ENCODE results near the gene COPS2. TPM values are rescaled to one million over a fixed set of nuclear protein-coding genes. Genes with fewer than 3 reads are reported as not detected.

COPS2 gene
- total RNA-seq, 4 donors from 2014 or later, result 59.1 to 181 (median 102) TPM

DNA sequence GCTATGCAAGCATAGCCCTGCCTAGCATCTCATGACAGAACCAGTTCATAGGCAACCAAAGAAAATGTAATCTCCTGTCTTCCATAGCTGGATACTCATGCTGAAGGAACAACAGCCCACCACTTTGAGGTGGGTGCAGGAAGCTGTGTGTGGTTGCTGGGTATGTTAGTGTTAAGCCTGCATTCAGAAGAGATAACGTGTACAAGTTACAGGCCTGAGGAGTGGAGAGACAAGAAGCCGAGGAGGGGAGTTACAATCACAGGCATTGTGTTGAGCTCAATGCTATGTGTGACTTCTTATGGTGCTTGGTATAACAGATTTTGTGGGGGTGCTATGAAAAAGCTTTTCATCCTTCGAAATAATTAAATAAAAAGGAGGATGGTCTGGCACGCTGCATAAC, 66.4 kb downstream of the COPS2 start:
- intact Hi-C loops (cut with DNase I; ENCODE audit: low total_unique reads), result no loop called here
- no peak overlapping the region for H3K4me3 ChIP-seq
- DNase-seq, result no peak
- no peaks in the 10 kb centered on the region for H3K4me1 ChIP-seq
- no peaks in the 10 kb centered on the region for H3K36me3 ChIP-seq
- TF ChIP-seq CTCF (IDR thresholded peaks at IDR 0.05) (no peak), POLR2A (IDR thresholded peaks at IDR 0.05) (no peak)
- no peaks in the 10 kb centered on the region for H3K9me3 ChIP-seq
- H3K27me3 ChIP-seq, result no peaks in the 10 kb centered on the region
- H3K27ac ChIP-seq, result no peak overlapping the region

GRCh38 chr15:49085696-49086459, 69.5 kb downstream of the COPS2 start:
- DNase-seq, result no peak
- TF ChIP-seq CTCF (IDR thresholded peaks at IDR 0.05), result no peak
- TF ChIP-seq POLR2A (IDR thresholded peaks at IDR 0.05), result no peak
- H3K4me3 ChIP-seq, result no peak overlapping the region
- H3K36me3 ChIP-seq, result no peaks in the 10 kb centered on the region
- H3K27ac ChIP-seq, result no peak overlapping the region
- H3K4me1 ChIP-seq, result no peaks in the 10 kb centered on the region
- intact Hi-C loops (cut with DNase I; ENCODE audit: low total_unique reads), result no loop called here
- H3K9me3 ChIP-seq, result no peaks in the 10 kb centered on the region
- no peaks in the 10 kb centered on the region for H3K27me3 ChIP-seq

GRCh38 chr15:49084285-49084570, 71.2 kb downstream of the COPS2 start:
- TF ChIP-seq POLR2A (IDR thresholded peaks at IDR 0.05), result no peak
- TF ChIP-seq CTCF (IDR thresholded peaks at IDR 0.05), result no peak
- H3K36me3 ChIP-seq, result no peaks in the 10 kb centered on the region
- no peaks in the 10 kb centered on the region for H3K9me3 ChIP-seq
- H3K27me3 ChIP-seq, result no peaks in the 10 kb centered on the region
- DNase-seq, result no peak
- no peaks in the 10 kb centered on the region for H3K4me1 ChIP-seq
- intact Hi-C loops (cut with DNase I; ENCODE audit: low total_unique reads), result no loop called here
- no peak overlapping the region for H3K27ac ChIP-seq
- no peak overlapping the region for H3K4me3 ChIP-seq

- no peak for DNase-seq
- H3K27me3 ChIP-seq, result no peaks in the 10 kb centered on the region
- H3K36me3 ChIP-seq, result no peaks in the 10 kb centered on the region
- TF ChIP-seq CTCF (IDR thresholded peaks at IDR 0.05), result no peak
- no peak for TF ChIP-seq POLR2A (IDR thresholded peaks at IDR 0.05)
- no peak overlapping the region for H3K27ac ChIP-seq
- H3K4me3 ChIP-seq, result no peak overlapping the region
- intact Hi-C loops (cut with DNase I; ENCODE audit: low total_unique reads), result no loop called here
- no peaks in the 10 kb centered on the region for H3K9me3 ChIP-seq
- H3K4me1 ChIP-seq, result no peaks in the 10 kb centered on the region
Observed at GRCh38 chr15:49083401-49084284, 71.8 kb downstream of the COPS2 start.

- Histone ChIP-seq H3K4me1 (no peaks in the 10 kb centered on the region), H3K4me3 (no peak overlapping the region), H3K27me3 (no peaks in the 10 kb centered on the region), H3K36me3 (no peaks in the 10 kb centered on the region), H3K9me3 (no peaks in the 10 kb centered on the region), H3K27ac (no peak overlapping the region)
- no peak for DNase-seq
- no peak for TF ChIP-seq POLR2A (IDR thresholded peaks at IDR 0.05)
- no peak for TF ChIP-seq CTCF (IDR thresholded peaks at IDR 0.05)
- intact Hi-C loops (cut with DNase I; ENCODE audit: low total_unique reads), result no loop called here
Observed at GRCh38 chr15:49082960-49083359, 72.4 kb downstream of the COPS2 start.
